Liver (tissue), 9 donors: ENCODE results near the gene CDK13. TPM values are rescaled to one million over a fixed set of nuclear protein-coding genes. Genes with fewer than 3 reads are reported as not detected.

Source experiments
- DNase-seq: peaks from one replicate; pipeline ENCODE4 v3.0.0-alpha.2; 2017; ENCODE audit warnings: low spot score
- H3K27ac ChIP-seq, 2 donors: one replicate each; pipeline ENCODE4 v1.7.0; 2013; ENCODE audit warnings: inconsistent platforms in 2 of 2, low read length in 2 of 2, control low read depth in 1 of 2, low read depth in 1 of 2, mild to moderate bottlenecking in 1 of 2
- H3K27me3 ChIP-seq, 4 donors: one replicate each; pipeline versions ENCODE4 v1.6.1 to v1.7.0; 2013; ENCODE audit warnings: low read length in 3 of 4, inconsistent platforms in 1 of 4, mild to moderate bottlenecking in 1 of 4, moderate library complexity in 1 of 4; ENCODE audit not compliant: control insufficient read depth in 4 of 4, insufficient read depth in 4 of 4
- H3K36me3 ChIP-seq, 4 donors: one replicate each; pipeline versions ENCODE4 v1.6.1 to v1.7.0; 2013; ENCODE audit warnings: low read length in 3 of 4, mild to moderate bottlenecking in 3 of 4, low read depth in 1 of 4, moderate library complexity in 1 of 4; ENCODE audit not compliant: control insufficient read depth in 4 of 4, insufficient read depth in 3 of 4
- H3K4me1 ChIP-seq, 4 donors: one replicate each; pipeline versions ENCODE4 v1.6.1 to v1.7.0; 2013; ENCODE audit warnings: low read length in 3 of 4, mild to moderate bottlenecking in 3 of 4, moderate library complexity in 1 of 4; ENCODE audit not compliant: control insufficient read depth in 4 of 4, insufficient read depth in 4 of 4
- H3K4me3 ChIP-seq, 3 donors: one replicate each; pipeline versions ENCODE4 v1.6.1 to v1.7.0; 2013; ENCODE audit warnings: low read length in 3 of 3, control low read depth in 1 of 3, low read depth in 1 of 3, mild to moderate bottlenecking in 1 of 3
- H3K9ac ChIP-seq, 2 donors: one replicate each; pipeline ENCODE4 v1.7.0; 2013; ENCODE audit warnings: low read length in 2 of 2, mild to moderate bottlenecking in 2 of 2, moderate library complexity in 2 of 2, control low read depth in 1 of 2, low read depth in 1 of 2
- H3K9me3 ChIP-seq, 4 donors: one replicate each; pipeline versions ENCODE4 v1.6.1 to v1.7.0; 2013; ENCODE audit warnings: low read length in 3 of 4; ENCODE audit not compliant: control insufficient read depth in 4 of 4
- CTCF ChIP-seq: fragments of 150-350 bp; IDR thresholded peaks from 2 replicates; pipeline ENCODE4 v1.5.1; 2017; ENCODE audit warnings: improper control_type of control experiment, low read depth, low read length; ENCODE audit not compliant: missing input control
- EGR1 ChIP-seq, 2 donors: IDR thresholded peaks; 2 replicates each; pipeline ENCODE4 v1.6.1; 2016 to 2018; ENCODE audit warnings: antibody characterized with exemption in 2 of 2, low read depth in 2 of 2
- FOXA1 ChIP-seq: IDR thresholded peaks from 2 replicates; pipeline ENCODE4 v1.6.1; 2016; ENCODE audit warnings: antibody characterized with exemption
- FOXA2 ChIP-seq: IDR thresholded peaks from 2 replicates; pipeline ENCODE4 v1.6.1; 2016; ENCODE audit warnings: antibody characterized with exemption
- GABPA ChIP-seq, 2 donors: IDR thresholded peaks in 1 of 2; conservative IDR thresholded peaks in 1 of 2; 2 replicates each; pipeline ENCODE4 v1.6.1; 2016; ENCODE audit warnings: antibody characterized with exemption in 2 of 2, mild to moderate bottlenecking in 1 of 2, moderate library complexity in 1 of 2
- HNF4A ChIP-seq, 2 donors: conservative IDR thresholded peaks; 2 replicates each; pipeline ENCODE4 v1.6.1; 2016; ENCODE audit warnings: antibody characterized with exemption in 2 of 2, mild to moderate bottlenecking in 2 of 2
- HNF4G ChIP-seq: IDR thresholded peaks from 2 replicates; pipeline ENCODE4 v1.6.1; 2016; ENCODE audit warnings: antibody characterized with exemption
- JUND ChIP-seq, 2 donors: IDR thresholded peaks; 2 replicates each; pipeline ENCODE4 v1.6.1; 2016; ENCODE audit warnings: antibody characterized with exemption in 2 of 2
- NR2F2 ChIP-seq: IDR thresholded peaks from 2 replicates; pipeline ENCODE4 v1.6.1; 2016; ENCODE audit warnings: antibody characterized with exemption
- RXRA ChIP-seq, 2 donors: IDR thresholded peaks; 2 replicates each; pipeline ENCODE4 v1.6.1; 2017 to 2018; ENCODE audit warnings: antibody characterized with exemption in 2 of 2, mild to moderate bottlenecking in 1 of 2
- SP1 ChIP-seq: IDR thresholded peaks from 2 replicates; pipeline ENCODE4 v1.6.1; 2018; ENCODE audit warnings: antibody characterized with exemption, mild to moderate bottlenecking
- TAF1 ChIP-seq: conservative IDR thresholded peaks from 2 replicates; pipeline ENCODE4 v1.6.1; 2016; ENCODE audit warnings: antibody characterized with exemption, mild to moderate bottlenecking
- YY1 ChIP-seq: IDR thresholded peaks from 2 replicates; pipeline ENCODE4 v1.6.1; 2016; ENCODE audit warnings: antibody characterized with exemption, mild to moderate bottlenecking
- ZBTB33 ChIP-seq: IDR thresholded peaks from 2 replicates; pipeline ENCODE4 v1.6.1; 2016; ENCODE audit warnings: antibody characterized with exemption
- WGBS: extraction: QIAGEN DNeasy Blood & Tissue Kit; methylation state at CpG from one replicate; pipeline ENCODE4 v1.1.7; 2013; 5-methylcytosine and 5-hydroxymethylcytosine counted together
- polyA plus RNA-seq, 2 donors: library from polyadenylated mRNA; stranded (reverse) in 1 of 2; unstranded in 1 of 2; fragments of 200-250 nt in 1 of 2; fragments of >200 nt in 1 of 2; fragmentation: Nextera tagmentation in 1 of 2; extraction: Ambion mirVana in 1 of 2; gene quantifications; one replicate each; pipeline versions ENCODE4 v1.2.1 to v1.2.3, GENCODE V29; 2013 to 2015
- total RNA-seq, 2 donors: library from RNA; depleted of rRNA; stranded (reverse); fragments of >200 nt; gene quantifications; one replicate each; pipeline ENCODE4 v1.2.3, GENCODE V29; 2014
- TF ChIP-seq, protein P1 (sequence below): IDR thresholded peaks from 2 replicates; pipeline ENCODE4 v1.6.1; 2016; ENCODE audit warnings: antibody characterized with exemption
- TF ChIP-seq, protein P2 (sequence below): IDR thresholded peaks from 2 replicates; pipeline ENCODE4 v1.6.1; 2016; ENCODE audit warnings: antibody characterized with exemption, mild to moderate bottlenecking
- TF ChIP-seq, protein P3 (sequence below): IDR thresholded peaks from 2 replicates; pipeline ENCODE4 v1.6.1; 2016; ENCODE audit warnings: antibody characterized with exemption
- donor health status: healthy.
- donor health status: healthy.
- donor health status: healthy.
- donor health status: healthy.
- donor health status: healthy.

CDK13 gene
- total and polyA plus RNA-seq, 4 donors: 8.8 to 51.1 (median 23.2) TPM

DNA sequence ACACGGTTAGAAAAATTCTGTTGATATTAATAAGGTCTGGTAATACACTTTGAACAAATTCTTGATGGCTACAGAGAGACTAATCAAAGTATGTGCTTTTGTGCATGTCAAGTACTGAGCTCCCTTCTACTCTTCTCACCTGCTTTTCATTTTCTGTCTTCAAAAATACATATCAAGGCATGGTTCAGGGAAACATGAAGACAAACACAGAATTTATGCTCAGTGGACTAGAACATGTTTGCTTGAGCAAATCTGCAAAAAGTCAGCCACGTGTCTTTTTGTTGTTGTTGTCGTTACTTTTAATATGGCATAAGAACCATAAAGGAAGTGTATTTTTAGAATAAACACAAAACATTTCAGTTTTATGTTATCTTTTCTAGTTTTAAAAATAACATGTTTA, 21.9 kb downstream of the CDK13 start:
- WGBS: 68% methylated on average over 3 of the region's 3 CpGs
- Histone ChIP-seq H3K9ac (no peak overlapping the region), H3K4me1 (peaks cover 2 to 7% (median 4%) of the 10 kb centered on the region in 4 donors), H3K9me3 (no peaks in the 10 kb centered on the region), H3K27me3 (no peaks in the 10 kb centered on the region), H3K4me3 (no peak overlapping the region), H3K27ac (no peak overlapping the region), H3K36me3 (no peaks in the 10 kb centered on the region)
- no peak for TF ChIP-seq CTCF
- TF ChIP-seq HNF4A (conservative IDR thresholded peaks at IDR 0.05): no peak
- no peak for TF ChIP-seq HNF4G
- no peak for TF ChIP-seq FOXA1
- no peak for TF ChIP-seq TAF1
- no peak for TF ChIP-seq SP1
- TF ChIP-seq, protein P1, sequence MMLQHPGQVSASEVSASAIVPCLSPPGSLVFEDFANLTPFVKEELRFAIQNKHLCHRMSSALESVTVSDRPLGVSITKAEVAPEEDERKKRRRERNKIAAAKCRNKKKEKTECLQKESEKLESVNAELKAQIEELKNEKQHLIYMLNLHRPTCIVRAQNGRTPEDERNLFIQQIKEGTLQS: no peak
- no peak for TF ChIP-seq FOXA2
- TF ChIP-seq, protein P2, sequence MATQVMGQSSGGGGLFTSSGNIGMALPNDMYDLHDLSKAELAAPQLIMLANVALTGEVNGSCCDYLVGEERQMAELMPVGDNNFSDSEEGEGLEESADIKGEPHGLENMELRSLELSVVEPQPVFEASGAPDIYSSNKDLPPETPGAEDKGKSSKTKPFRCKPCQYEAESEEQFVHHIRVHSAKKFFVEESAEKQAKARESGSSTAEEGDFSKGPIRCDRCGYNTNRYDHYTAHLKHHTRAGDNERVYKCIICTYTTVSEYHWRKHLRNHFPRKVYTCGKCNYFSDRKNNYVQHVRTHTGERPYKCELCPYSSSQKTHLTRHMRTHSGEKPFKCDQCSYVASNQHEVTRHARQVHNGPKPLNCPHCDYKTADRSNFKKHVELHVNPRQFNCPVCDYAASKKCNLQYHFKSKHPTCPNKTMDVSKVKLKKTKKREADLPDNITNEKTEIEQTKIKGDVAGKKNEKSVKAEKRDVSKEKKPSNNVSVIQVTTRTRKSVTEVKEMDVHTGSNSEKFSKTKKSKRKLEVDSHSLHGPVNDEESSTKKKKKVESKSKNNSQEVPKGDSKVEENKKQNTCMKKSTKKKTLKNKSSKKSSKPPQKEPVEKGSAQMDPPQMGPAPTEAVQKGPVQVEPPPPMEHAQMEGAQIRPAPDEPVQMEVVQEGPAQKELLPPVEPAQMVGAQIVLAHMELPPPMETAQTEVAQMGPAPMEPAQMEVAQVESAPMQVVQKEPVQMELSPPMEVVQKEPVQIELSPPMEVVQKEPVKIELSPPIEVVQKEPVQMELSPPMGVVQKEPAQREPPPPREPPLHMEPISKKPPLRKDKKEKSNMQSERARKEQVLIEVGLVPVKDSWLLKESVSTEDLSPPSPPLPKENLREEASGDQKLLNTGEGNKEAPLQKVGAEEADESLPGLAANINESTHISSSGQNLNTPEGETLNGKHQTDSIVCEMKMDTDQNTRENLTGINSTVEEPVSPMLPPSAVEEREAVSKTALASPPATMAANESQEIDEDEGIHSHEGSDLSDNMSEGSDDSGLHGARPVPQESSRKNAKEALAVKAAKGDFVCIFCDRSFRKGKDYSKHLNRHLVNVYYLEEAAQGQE: no peak
- no peak for TF ChIP-seq YY1
- TF ChIP-seq RXRA (IDR thresholded peaks at IDR 0.05): no peak
- no peak for TF ChIP-seq ZBTB33
- TF ChIP-seq NR2F2: no peak
- TF ChIP-seq EGR1 (IDR thresholded peaks at IDR 0.05; ENCODE audit: low read depth in 2 of 2): no peak
- TF ChIP-seq JUND (IDR thresholded peaks at IDR 0.05): no peak
- DNase-seq: no peak

- no peaks in the 10 kb centered on the region for H3K27me3 ChIP-seq
- 71% methylated on average over 2 of the region's 2 CpGs for WGBS
- H3K4me1 ChIP-seq: peaks cover 2 to 8% (median 5%) of the 10 kb centered on the region in 4 donors
- no peak overlapping the region for H3K4me3 ChIP-seq
- H3K9me3 ChIP-seq: no peaks in the 10 kb centered on the region
- H3K9ac ChIP-seq: no peak overlapping the region
- no peak for DNase-seq
- no peaks in the 10 kb centered on the region for H3K36me3 ChIP-seq
- H3K27ac ChIP-seq: no peak overlapping the region
- TF ChIP-seq, protein P1: no peak
- no peak for TF ChIP-seq ZBTB33
- TF ChIP-seq JUND (IDR thresholded peaks at IDR 0.05): no peak
- TF ChIP-seq FOXA1: no peak
- no peak for TF ChIP-seq YY1
- no peak for TF ChIP-seq HNF4A (conservative IDR thresholded peaks at IDR 0.05)
- TF ChIP-seq HNF4G: no peak
- no peak for TF ChIP-seq NR2F2
- TF ChIP-seq GABPA (IDR thresholded peaks at IDR 0.05 in 1 of 2, conservative IDR thresholded peaks at IDR 0.05 in 1 of 2): no peak
- TF ChIP-seq SP1: no peak
- TF ChIP-seq RXRA (IDR thresholded peaks at IDR 0.05): no peak
- TF ChIP-seq, protein P3, sequence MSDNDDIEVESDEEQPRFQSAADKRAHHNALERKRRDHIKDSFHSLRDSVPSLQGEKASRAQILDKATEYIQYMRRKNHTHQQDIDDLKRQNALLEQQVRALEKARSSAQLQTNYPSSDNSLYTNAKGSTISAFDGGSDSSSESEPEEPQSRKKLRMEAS: no peak
- no peak for TF ChIP-seq FOXA2
- no peak for TF ChIP-seq CTCF
Observed at GRCh38 chr7:39973801-39974200, 23.7 kb downstream of the CDK13 start.
